ENCODE data around the gene ADGRL3.

Gene ADGRL3

DNA sequence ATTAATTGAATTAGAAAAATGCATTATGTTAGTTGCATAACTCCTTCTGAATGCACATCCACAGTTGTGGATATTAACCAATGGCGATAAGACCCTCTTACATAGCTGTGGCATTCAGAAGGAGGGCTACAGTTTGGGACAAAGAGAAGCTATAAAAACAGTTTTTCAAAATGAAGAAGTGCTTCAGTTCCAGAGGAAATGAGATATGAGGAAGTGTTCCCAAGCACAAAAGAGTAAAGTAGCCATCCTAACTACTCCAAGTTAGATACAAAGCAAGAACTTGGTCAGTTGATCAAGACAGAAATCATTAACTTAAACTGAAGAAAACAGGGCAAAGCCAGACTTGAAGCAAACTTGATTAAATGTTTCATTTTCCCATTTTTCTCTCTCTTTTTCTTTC, 17.2 kb upstream of the ADGRL3 start:
- H3K4me3 ChIP-seq (IDR thresholded peaks at IDR 0.05; ENCODE audit: insufficient read depth, low read depth, low read length) = no peak overlapping the region
- TF ChIP-seq, protein P1, sequence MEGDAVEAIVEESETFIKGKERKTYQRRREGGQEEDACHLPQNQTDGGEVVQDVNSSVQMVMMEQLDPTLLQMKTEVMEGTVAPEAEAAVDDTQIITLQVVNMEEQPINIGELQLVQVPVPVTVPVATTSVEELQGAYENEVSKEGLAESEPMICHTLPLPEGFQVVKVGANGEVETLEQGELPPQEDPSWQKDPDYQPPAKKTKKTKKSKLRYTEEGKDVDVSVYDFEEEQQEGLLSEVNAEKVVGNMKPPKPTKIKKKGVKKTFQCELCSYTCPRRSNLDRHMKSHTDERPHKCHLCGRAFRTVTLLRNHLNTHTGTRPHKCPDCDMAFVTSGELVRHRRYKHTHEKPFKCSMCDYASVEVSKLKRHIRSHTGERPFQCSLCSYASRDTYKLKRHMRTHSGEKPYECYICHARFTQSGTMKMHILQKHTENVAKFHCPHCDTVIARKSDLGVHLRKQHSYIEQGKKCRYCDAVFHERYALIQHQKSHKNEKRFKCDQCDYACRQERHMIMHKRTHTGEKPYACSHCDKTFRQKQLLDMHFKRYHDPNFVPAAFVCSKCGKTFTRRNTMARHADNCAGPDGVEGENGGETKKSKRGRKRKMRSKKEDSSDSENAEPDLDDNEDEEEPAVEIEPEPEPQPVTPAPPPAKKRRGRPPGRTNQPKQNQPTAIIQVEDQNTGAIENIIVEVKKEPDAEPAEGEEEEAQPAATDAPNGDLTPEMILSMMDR (conservative IDR thresholded peaks at IDR 0.05; ENCODE audit: low read depth, low read length) = no peak
- no peaks in the 10 kb centered on the region for H3K4me1 ChIP-seq (ENCODE audit: low read depth, poor library complexity, severe bottlenecking)
- H3K36me3 ChIP-seq (ENCODE audit: insufficient read depth) = no peaks in the 10 kb centered on the region
- no peak overlapping the region for H3K9ac ChIP-seq
- H4K20me1 ChIP-seq (ENCODE audit: insufficient read depth) = no peaks in the 10 kb centered on the region
- no peaks in the 10 kb centered on the region for H3K79me2 ChIP-seq (ENCODE audit: insufficient read depth, low read depth)
- H2AFZ ChIP-seq (ENCODE audit: low read depth) = no peak overlapping the region
- H3K27ac ChIP-seq = no peak overlapping the region
- H3K27me3 ChIP-seq (ENCODE audit: insufficient read depth, low read depth) = no peaks in the 10 kb centered on the region
- no peak overlapping the region for H3K4me2 ChIP-seq

- H3K4me1 ChIP-seq (ENCODE audit: low read depth, poor library complexity, severe bottlenecking) = no peaks in the 10 kb centered on the region
- H3K27ac ChIP-seq = no peak overlapping the region
- H4K20me1 ChIP-seq (ENCODE audit: insufficient read depth) = no peaks in the 10 kb centered on the region
- H3K36me3 ChIP-seq (ENCODE audit: insufficient read depth) = no peaks in the 10 kb centered on the region
- no peak overlapping the region for H3K4me2 ChIP-seq
- no peak overlapping the region for H2AFZ ChIP-seq (ENCODE audit: low read depth)
- H3K79me2 ChIP-seq (ENCODE audit: insufficient read depth, low read depth) = no peaks in the 10 kb centered on the region
- H3K27me3 ChIP-seq (ENCODE audit: insufficient read depth, low read depth) = no peaks in the 10 kb centered on the region
- no peak overlapping the region for H3K9ac ChIP-seq
- no peak overlapping the region for H3K4me3 ChIP-seq (IDR thresholded peaks at IDR 0.05; ENCODE audit: insufficient read depth, low read depth, low read length)
- TF ChIP-seq, protein P1 (conservative IDR thresholded peaks at IDR 0.05; ENCODE audit: low read depth, low read length) = no peak
Observed at GRCh38 chr4:61185288-61185687, 14.8 kb upstream of the ADGRL3 start.

DNA sequence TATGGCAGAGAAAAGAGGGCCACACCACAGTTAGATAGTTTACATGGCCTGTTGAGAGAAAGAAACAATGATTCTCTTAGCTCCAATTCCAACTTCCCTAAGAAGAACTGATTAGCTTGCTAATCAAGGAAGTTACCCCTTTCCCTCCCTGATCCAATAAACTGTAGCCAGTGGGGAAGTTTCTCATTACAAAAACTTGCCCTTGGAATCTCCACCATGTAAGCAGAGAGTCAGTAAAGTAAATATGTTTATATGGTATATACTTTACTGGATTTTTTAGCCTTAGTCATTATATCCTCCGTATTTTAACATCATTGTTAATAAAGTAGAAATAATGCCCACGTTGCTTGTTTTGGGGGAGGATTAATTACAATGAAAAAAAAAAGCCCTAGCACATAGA, 7.7 kb upstream of the ADGRL3 start:
- Histone ChIP-seq H4K20me1 (ENCODE audit: insufficient read depth) (no peaks in the 10 kb centered on the region), H3K4me3 (IDR thresholded peaks at IDR 0.05; ENCODE audit: insufficient read depth, low read depth, low read length) (no peak overlapping the region), H3K79me2 (ENCODE audit: insufficient read depth, low read depth) (no peaks in the 10 kb centered on the region), H3K36me3 (ENCODE audit: insufficient read depth) (no peaks in the 10 kb centered on the region), H3K4me1 (ENCODE audit: low read depth, poor library complexity, severe bottlenecking) (no peaks in the 10 kb centered on the region), H3K27ac (no peak overlapping the region), H3K27me3 (ENCODE audit: insufficient read depth, low read depth) (no peaks in the 10 kb centered on the region), H3K4me2 (no peak overlapping the region), H3K9ac (no peak overlapping the region), H2AFZ (ENCODE audit: low read depth) (no peak overlapping the region)
- TF ChIP-seq, protein P1 (conservative IDR thresholded peaks at IDR 0.05; ENCODE audit: low read depth, low read length) = no peak

DNA sequence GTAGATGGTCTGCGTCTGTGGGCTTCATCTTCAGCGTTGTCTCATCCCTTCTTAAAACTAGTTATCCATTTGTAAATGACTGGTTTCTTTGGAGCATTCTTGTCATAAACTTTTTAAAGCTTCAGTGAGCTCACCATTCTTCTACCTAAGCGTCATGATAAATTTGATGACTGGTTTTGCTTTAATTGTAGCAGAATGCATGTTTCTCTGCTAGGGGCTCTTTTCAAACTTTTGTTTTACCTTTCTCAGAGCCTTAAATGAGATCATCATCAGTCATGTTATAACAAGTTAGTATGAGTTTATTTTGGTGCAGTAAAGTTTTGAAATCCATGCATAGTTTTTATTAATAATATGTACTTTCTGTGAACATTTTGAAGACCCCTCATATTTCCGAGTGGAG, 6.3 kb upstream of the ADGRL3 start:
- Histone ChIP-seq H2AFZ (ENCODE audit: low read depth) (no peak overlapping the region), H3K4me3 (IDR thresholded peaks at IDR 0.05; ENCODE audit: insufficient read depth, low read depth, low read length) (no peak overlapping the region)

More for the DNA sequence above, 6.3 kb upstream of the ADGRL3 start:
- no peaks in the 10 kb centered on the region for H3K4me1 ChIP-seq (ENCODE audit: low read depth, poor library complexity, severe bottlenecking)
- no peaks in the 10 kb centered on the region for H4K20me1 ChIP-seq (ENCODE audit: insufficient read depth)
- no peaks in the 10 kb centered on the region for H3K27me3 ChIP-seq (ENCODE audit: insufficient read depth, low read depth)
- no peak overlapping the region for H3K27ac ChIP-seq
- TF ChIP-seq, protein P1 (conservative IDR thresholded peaks at IDR 0.05; ENCODE audit: low read depth, low read length) = no peak
- no peak overlapping the region for H3K9ac ChIP-seq
- H3K4me2 ChIP-seq = no peak overlapping the region
- no peaks in the 10 kb centered on the region for H3K79me2 ChIP-seq (ENCODE audit: insufficient read depth, low read depth)
- no peaks in the 10 kb centered on the region for H3K36me3 ChIP-seq (ENCODE audit: insufficient read depth)
